Glutamatergic neuron (in vitro differentiated cells): ENCODE data around the gene PGLYRP4. TPM values are rescaled to one million over a fixed set of nuclear protein-coding genes. Genes with fewer than 3 reads are reported as not detected.

Experiments
- DNase-seq: peaks from one replicate; pipeline ENCODE4 v3.0.0; 2022
- H3K27ac Mint-ChIP-seq: one replicate; pipeline ENCODE4 v1.8.0; 2020; ENCODE audit warnings: mild to moderate bottlenecking, mixed read lengths, inconsistent platforms; ENCODE audit not compliant: unreplicated experiment
- H3K27me3 Mint-ChIP-seq: one replicate; pipeline ENCODE4 v1.8.0; 2020; ENCODE audit warnings: mild to moderate bottlenecking, moderate library complexity, mixed read lengths, inconsistent platforms; ENCODE audit not compliant: unreplicated experiment
- H3K36me3 Mint-ChIP-seq: one replicate; pipeline ENCODE4 v1.8.0; 2020; ENCODE audit warnings: mild to moderate bottlenecking, mixed read lengths, inconsistent platforms; ENCODE audit not compliant: unreplicated experiment
- H3K4me1 Mint-ChIP-seq: one replicate; pipeline ENCODE4 v1.8.0; 2020; ENCODE audit warnings: mild to moderate bottlenecking, low read depth, mixed read lengths, inconsistent platforms; ENCODE audit not compliant: unreplicated experiment
- H3K4me3 Mint-ChIP-seq: one replicate; pipeline ENCODE4 v1.8.0; 2020; ENCODE audit warnings: mild to moderate bottlenecking, mixed read lengths, inconsistent platforms; ENCODE audit not compliant: unreplicated experiment
- H3K9me3 Mint-ChIP-seq: one replicate; pipeline ENCODE4 v1.8.0; 2020; ENCODE audit warnings: mild to moderate bottlenecking, moderate library complexity, mixed read lengths, inconsistent platforms; ENCODE audit not compliant: unreplicated experiment
- CTCF ChIP-seq: fragments of 200-600 bp; sonication (generic); IDR thresholded peaks from one replicate; pipeline ENCODE4 v1.5.0; 2021; ENCODE audit not compliant: partially characterized antibody, unreplicated experiment
- total RNA-seq: library from RNA; stranded (reverse); fragmentation: NEBNext Ultra II Directional; extraction: Animal tissue kit (Norgen Biotek cat#: 25700); gene quantifications from one replicate; pipeline ENCODE4 v1.2.1, GENCODE V29; 2021; ENCODE audit not compliant: unreplicated experiment

The PGLYRP4 gene
- total RNA-seq, 1 donor from 2014 or later, result not detected

- Mint-ChIP-seq H3K4me1 (peaks cover 30% of the 10 kb centered on the region), H3K27me3 (peaks cover 12% of the 10 kb centered on the region), H3K27ac (no peak overlapping the region), H3K36me3 (peaks cover 4% of the 10 kb centered on the region), H3K9me3 (peaks cover 12% of the 10 kb centered on the region), H3K4me3 (no peak overlapping the region)
- TF ChIP-seq CTCF, result no peak
- no peak for DNase-seq
Observed at GRCh38 chr1:153364766-153365666, 16.4 kb upstream of the PGLYRP4 start.

GRCh38 chr1:153364156-153364555 lies 15.5 kb upstream of the PGLYRP4 start:
- no peak for TF ChIP-seq CTCF
- DNase-seq, result no peak
- peaks cover 4% of the 10 kb centered on the region for H3K36me3 Mint-ChIP-seq
- peaks cover 30% of the 10 kb centered on the region for H3K4me1 Mint-ChIP-seq
- peaks cover 15% of the 10 kb centered on the region for H3K27me3 Mint-ChIP-seq
- H3K4me3 Mint-ChIP-seq, result no peak overlapping the region
- peaks cover 12% of the 10 kb centered on the region for H3K9me3 Mint-ChIP-seq
- no peak overlapping the region for H3K27ac Mint-ChIP-seq

GRCh38 chr1:153363641-153364040 lies 15.0 kb upstream of the PGLYRP4 start:
- peaks cover 12% of the 10 kb centered on the region for H3K9me3 Mint-ChIP-seq
- H3K27me3 Mint-ChIP-seq, result peaks cover 15% of the 10 kb centered on the region
- H3K27ac Mint-ChIP-seq, result peak overlapping the region; percentile 43
- peaks cover 4% of the 10 kb centered on the region for H3K36me3 Mint-ChIP-seq
- H3K4me3 Mint-ChIP-seq, result no peak overlapping the region
- TF ChIP-seq CTCF, result no peak
- H3K4me1 Mint-ChIP-seq, result peaks cover 30% of the 10 kb centered on the region
- no peak for DNase-seq

GRCh38 chr1:153362187-153362775 lies 13.6 kb upstream of the PGLYRP4 start:
- peak overlapping the region; percentile 87 for H3K27ac Mint-ChIP-seq
- DNase-seq, result peak; percentile 49
- TF ChIP-seq CTCF, result no peak
- peaks cover 32% of the 10 kb centered on the region for H3K4me1 Mint-ChIP-seq
- H3K9me3 Mint-ChIP-seq, result peaks cover 12% of the 10 kb centered on the region
- H3K36me3 Mint-ChIP-seq, result peaks cover 4% of the 10 kb centered on the region
- peaks cover 17% of the 10 kb centered on the region for H3K27me3 Mint-ChIP-seq
- H3K4me3 Mint-ChIP-seq, result peak overlapping the region; percentile 64
